Gastrocnemius medialis (tissue), 4 donors: ENCODE results near the gene PARD3. TPM values are rescaled to one million over a fixed set of nuclear protein-coding genes. Genes with fewer than 3 reads are reported as not detected.

Experiments used
- ATAC-seq, 2 donors: fragments of 150-250 bp; one replicate each; pipeline ENCODE4 v1.9.1; 2016
- DNase-seq, 2 donors: peaks; one replicate each; pipeline ENCODE4 v3.0.0-alpha.2; 2019
- H3K27ac ChIP-seq, 4 donors: fragments of 200-600 bp; sonication (generic); 1 replicate in 1 of 4; 2 replicates in 3 of 4; pipeline ENCODE4 v1.5.1; 2016 to 2018; ENCODE audit warnings: mild to moderate bottlenecking in 2 of 4, moderate library complexity in 1 of 4
- H3K27me3 ChIP-seq, 3 donors: fragments of 200-600 bp; sonication (generic) in 2 of 3; 1 replicate in 1 of 3; 2 replicates in 2 of 3; pipeline versions ENCODE4 v1.5.1 to v1.6.0; 2016 to 2019; ENCODE audit warnings: mild to moderate bottlenecking in 1 of 3, moderate library complexity in 1 of 3
- H3K36me3 ChIP-seq, 2 donors: fragments of 200-600 bp; sonication (generic) in 1 of 2; one replicate each; pipeline ENCODE4 v1.5.1; 2017 to 2018
- H3K4me1 ChIP-seq, 2 donors: fragments of 200-600 bp; sonication (generic) in 1 of 2; one replicate each; pipeline ENCODE4 v1.5.1; 2016 to 2017; ENCODE audit warnings: mild to moderate bottlenecking in 2 of 2
- H3K4me3 ChIP-seq, 4 donors: fragments of 200-600 bp; sonication (generic) in 3 of 4; 1 replicate in 1 of 4; 2 replicates in 3 of 4; pipeline ENCODE4 v1.5.1; 2016 to 2019; ENCODE audit warnings: mild to moderate bottlenecking in 2 of 4
- H3K9me3 ChIP-seq, 3 donors: fragments of 200-600 bp; sonication (generic) in 2 of 3; 1 replicate in 1 of 3; 2 replicates in 2 of 3; pipeline ENCODE4 v1.5.1; 2016 to 2019
- POLR2A ChIP-seq, 2 donors: fragments of 450-650 bp; IDR thresholded peaks; one replicate each; pipeline ENCODE4 v1.6.1; 2017; ENCODE audit warnings: antibody characterized with exemption in 2 of 2, mild to moderate bottlenecking in 2 of 2, moderate library complexity in 2 of 2
- in situ Hi-C, 4 donors: fragments of 200-750 bp; cut with MboI; loops; one replicate each; pipeline versions ENCODE4 v1.15.0 to v1.8.0; 2017; ENCODE audit warnings: low sequenced_read_pairs in 4 of 4
- intact Hi-C: fragments of 100-400 bp; cut with DNase I; formaldehyde crosslinking; loops from one replicate; pipeline ENCODE4 v1.15.1; 2023; ENCODE audit warnings: low total_unique reads
- total RNA-seq, 4 donors: library from RNA; depleted of rRNA; stranded (reverse); fragments of >200 nt; gene quantifications; one replicate each; pipeline versions ENCODE4 v1.1.0 to v1.2.3, GENCODE V29; 2016
- TF ChIP-seq, protein P1 (sequence below), 5 experiments: fragments of 450-650 bp in 3 of 5; fragments of 200-600 bp in 2 of 5; sonication (generic) in 2 of 5; IDR thresholded peaks in 4 of 5; conservative IDR thresholded peaks in 1 of 5; 1 replicate in 4 of 5; 2 replicates in 1 of 5; pipeline ENCODE4 v1.5.1; 2016 to 2019; ENCODE audit warnings: antibody characterized with exemption in 5 of 5, mild to moderate bottlenecking in 3 of 5, moderate library complexity in 3 of 5

PARD3 gene
- total RNA-seq, 4 donors from 2014 or later: 64.6 to 75.8 (median 68.3) TPM

DNA sequence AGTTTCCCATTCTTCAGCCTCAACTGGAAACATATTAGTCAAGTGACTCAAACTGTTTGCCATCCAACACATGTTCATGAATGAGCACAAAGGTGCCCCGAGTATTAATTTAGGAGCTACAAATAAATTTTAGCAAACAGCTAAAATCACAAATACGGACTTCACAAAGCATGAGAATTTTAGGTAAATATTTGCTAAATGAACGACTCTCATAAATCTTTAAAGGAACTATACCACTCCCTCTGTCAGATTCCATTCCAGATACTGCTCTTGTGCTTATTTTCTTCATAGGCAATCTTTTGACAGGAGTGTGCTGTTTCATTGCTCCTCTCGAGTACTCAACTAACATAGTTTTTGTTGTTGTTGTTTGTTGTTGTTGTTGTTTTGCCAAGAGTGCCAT lies 330.9 kb downstream of the PARD3 start:
- no peak for TF ChIP-seq POLR2A (IDR thresholded peaks at IDR 0.05)
- TF ChIP-seq, protein P1, sequence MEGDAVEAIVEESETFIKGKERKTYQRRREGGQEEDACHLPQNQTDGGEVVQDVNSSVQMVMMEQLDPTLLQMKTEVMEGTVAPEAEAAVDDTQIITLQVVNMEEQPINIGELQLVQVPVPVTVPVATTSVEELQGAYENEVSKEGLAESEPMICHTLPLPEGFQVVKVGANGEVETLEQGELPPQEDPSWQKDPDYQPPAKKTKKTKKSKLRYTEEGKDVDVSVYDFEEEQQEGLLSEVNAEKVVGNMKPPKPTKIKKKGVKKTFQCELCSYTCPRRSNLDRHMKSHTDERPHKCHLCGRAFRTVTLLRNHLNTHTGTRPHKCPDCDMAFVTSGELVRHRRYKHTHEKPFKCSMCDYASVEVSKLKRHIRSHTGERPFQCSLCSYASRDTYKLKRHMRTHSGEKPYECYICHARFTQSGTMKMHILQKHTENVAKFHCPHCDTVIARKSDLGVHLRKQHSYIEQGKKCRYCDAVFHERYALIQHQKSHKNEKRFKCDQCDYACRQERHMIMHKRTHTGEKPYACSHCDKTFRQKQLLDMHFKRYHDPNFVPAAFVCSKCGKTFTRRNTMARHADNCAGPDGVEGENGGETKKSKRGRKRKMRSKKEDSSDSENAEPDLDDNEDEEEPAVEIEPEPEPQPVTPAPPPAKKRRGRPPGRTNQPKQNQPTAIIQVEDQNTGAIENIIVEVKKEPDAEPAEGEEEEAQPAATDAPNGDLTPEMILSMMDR (IDR thresholded peaks at IDR 0.05 in 4 of 5, conservative IDR thresholded peaks at IDR 0.05 in 1 of 5): no peak
- H3K9me3 ChIP-seq: no peaks in the 10 kb centered on the region
- DNase-seq: no peak
- no peak for ATAC-seq
- intact Hi-C loops (no loop called here), in situ Hi-C loops (no loop called here)
- no peaks in the 10 kb centered on the region for H3K27me3 ChIP-seq
- no peak overlapping the region for H3K27ac ChIP-seq
- no peak overlapping the region for H3K4me3 ChIP-seq
- no peaks in the 10 kb centered on the region for H3K4me1 ChIP-seq
- H3K36me3 ChIP-seq: no peaks in the 10 kb centered on the region

DNA sequence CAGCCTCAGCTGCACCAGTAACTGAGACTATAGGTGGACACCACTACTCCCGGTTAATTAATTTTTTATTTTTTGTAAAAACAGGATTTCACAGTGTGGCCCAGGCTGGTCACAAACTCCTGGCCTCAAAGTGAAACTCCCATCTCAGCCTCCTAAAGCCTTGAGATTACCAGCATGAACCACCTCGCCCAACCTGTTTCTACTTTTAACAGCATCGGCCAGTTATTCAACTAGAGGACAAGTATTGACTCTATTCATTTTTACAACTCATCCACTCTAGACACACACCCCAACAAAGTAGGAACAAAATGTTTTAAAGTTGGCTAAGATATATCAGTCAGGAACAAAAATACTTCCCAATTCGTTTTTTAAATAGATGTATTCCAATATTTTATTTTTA lies 334.8 kb downstream of the PARD3 start:
- Histone ChIP-seq H3K36me3 (no peaks in the 10 kb centered on the region), H3K9me3 (no peaks in the 10 kb centered on the region), H3K4me3 (no peak overlapping the region), H3K4me1 (no peaks in the 10 kb centered on the region), H3K27me3 (no peaks in the 10 kb centered on the region), H3K27ac (no peak overlapping the region)
- in situ Hi-C loops: no loop called here
- ATAC-seq: no peak
- intact Hi-C loops: no loop called here
- TF ChIP-seq POLR2A (IDR thresholded peaks at IDR 0.05): no peak
- TF ChIP-seq, protein P1 (IDR thresholded peaks at IDR 0.05 in 4 of 5, conservative IDR thresholded peaks at IDR 0.05 in 1 of 5): no peak
- no peak for DNase-seq

DNA sequence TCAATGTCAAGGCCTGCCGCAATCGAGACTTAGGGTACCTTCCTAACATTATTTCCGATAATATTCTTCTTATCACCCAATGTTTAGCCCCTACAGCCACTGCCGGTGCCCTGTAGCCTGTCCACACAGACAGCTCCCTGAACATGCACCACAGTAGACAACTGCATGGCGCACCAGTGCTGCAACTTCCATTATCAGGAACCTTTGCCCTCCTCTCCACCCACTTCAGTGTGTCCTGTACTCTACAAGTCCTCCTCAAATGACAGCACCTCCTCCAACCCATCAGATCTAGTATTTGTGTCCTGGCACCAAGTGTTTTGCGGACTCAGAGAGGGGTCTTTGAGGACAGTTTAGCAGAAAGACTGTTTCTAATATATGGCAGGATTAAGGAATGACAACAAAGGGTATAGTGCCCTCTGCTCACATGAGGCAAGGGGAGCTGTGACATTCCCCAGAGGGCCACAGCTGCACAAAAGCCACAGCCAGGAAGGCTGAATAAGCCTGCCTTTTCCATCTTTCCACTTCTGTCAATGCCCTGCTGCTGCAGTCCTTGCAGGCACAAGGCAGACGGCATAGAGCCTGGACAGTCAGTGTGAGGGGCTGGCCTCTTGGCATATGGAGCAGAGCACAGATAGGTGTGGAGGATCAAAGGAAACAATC lies 335.4 kb downstream of the PARD3 start:
- intact Hi-C loops: no loop called here
- Histone ChIP-seq H3K9me3 (no peaks in the 10 kb centered on the region), H3K27ac (no peak overlapping the region), H3K27me3 (no peaks in the 10 kb centered on the region), H3K4me1 (no peaks in the 10 kb centered on the region), H3K4me3 (no peak overlapping the region), H3K36me3 (no peaks in the 10 kb centered on the region)
- TF ChIP-seq POLR2A (IDR thresholded peaks at IDR 0.05): no peak
- TF ChIP-seq, protein P1 (IDR thresholded peaks at IDR 0.05 in 4 of 5, conservative IDR thresholded peaks at IDR 0.05 in 1 of 5): no peak
- no peak for DNase-seq
- in situ Hi-C loops: no loop called here
- ATAC-seq: no peak

DNA sequence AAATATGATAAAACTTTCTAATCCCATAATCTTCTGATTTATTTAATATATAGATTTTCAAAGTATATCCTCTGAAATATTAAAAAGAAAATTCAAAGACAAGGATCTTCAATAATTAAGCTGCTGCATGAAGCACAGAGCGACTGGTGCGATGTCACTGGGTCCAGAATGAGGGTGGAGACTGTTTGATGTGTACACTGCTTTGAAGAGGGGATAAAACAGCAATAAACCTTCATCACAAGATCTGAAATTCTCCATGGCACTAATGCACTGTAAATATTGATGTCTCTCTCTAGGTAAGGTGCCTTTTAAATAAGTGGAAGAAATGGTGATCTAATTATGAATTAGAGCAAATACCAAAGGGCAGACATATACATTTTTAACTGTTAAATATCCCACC lies 337.8 kb downstream of the PARD3 start:
- H3K27me3 ChIP-seq: no peaks in the 10 kb centered on the region
- DNase-seq (no peak), ATAC-seq (no peak)
- H3K27ac ChIP-seq: no peak overlapping the region
- no peak overlapping the region for H3K4me3 ChIP-seq
- H3K36me3 ChIP-seq: no peaks in the 10 kb centered on the region
- no peak for TF ChIP-seq POLR2A (IDR thresholded peaks at IDR 0.05)
- TF ChIP-seq, protein P1 (IDR thresholded peaks at IDR 0.05 in 4 of 5, conservative IDR thresholded peaks at IDR 0.05 in 1 of 5): no peak
- intact Hi-C loops: no loop called here
- no peaks in the 10 kb centered on the region for H3K9me3 ChIP-seq
- in situ Hi-C loops: no loop called here
- H3K4me1 ChIP-seq: no peaks in the 10 kb centered on the region

DNA sequence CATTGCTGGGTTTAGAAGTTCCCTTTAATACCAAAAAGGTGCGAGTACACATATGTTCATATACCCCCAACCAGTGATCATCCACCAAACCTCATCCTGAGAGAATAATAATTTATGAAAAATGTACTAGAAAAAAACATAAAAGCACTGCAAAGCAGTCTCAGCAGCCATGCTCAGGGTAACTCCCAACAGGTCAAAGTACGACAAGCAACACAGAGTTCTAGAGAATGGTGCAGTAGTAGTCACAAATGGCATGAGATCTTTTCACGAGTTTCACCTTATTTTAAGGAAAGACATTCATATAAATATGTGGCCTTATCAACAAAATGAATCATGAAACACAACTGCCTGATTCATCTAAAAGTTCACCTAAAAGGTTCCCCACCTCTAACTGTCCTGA lies 338.5 kb downstream of the PARD3 start:
- Histone ChIP-seq H3K36me3 (no peaks in the 10 kb centered on the region), H3K4me1 (no peaks in the 10 kb centered on the region), H3K27ac (no peak overlapping the region), H3K9me3 (no peaks in the 10 kb centered on the region), H3K27me3 (no peaks in the 10 kb centered on the region), H3K4me3 (no peak overlapping the region)
- TF ChIP-seq POLR2A (IDR thresholded peaks at IDR 0.05): no peak
- TF ChIP-seq, protein P1 (IDR thresholded peaks at IDR 0.05 in 4 of 5, conservative IDR thresholded peaks at IDR 0.05 in 1 of 5): no peak
- DNase-seq (no peak), ATAC-seq (no peak)
- intact Hi-C loops: no loop called here
- in situ Hi-C loops: no loop called here
